ENCODE results near the gene MGAT5.

Gene MGAT5

DNA sequence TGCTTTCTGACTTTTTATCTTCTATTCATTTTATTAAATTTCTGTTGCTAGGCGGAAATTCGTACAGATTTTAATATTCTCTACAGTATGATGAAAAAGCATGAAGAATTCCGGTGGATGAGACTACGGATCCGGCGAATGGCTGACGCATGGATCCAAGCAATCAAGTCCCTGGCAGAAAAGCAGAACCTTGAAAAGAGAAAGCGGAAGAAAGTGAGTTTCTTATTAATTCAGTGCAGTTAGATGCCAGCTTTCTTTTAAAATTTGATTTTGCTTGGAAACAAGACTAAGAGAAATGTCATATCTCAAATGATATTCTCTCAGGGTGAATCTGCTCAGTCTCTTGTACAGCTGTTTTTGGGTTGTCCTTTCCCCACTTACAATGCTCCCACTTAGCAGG lies 84.3 kb downstream of the MGAT5 start:
- no peak for DNase-seq

GRCh38 chr2:134341476-134341875 lies 87.6 kb downstream of the MGAT5 start:
- DNase-seq = no peak

- DNase-seq = no peak
Observed at GRCh38 chr2:134344954-134345697, 91.3 kb downstream of the MGAT5 start.

GRCh38 chr2:134346141-134346540 lies 92.3 kb downstream of the MGAT5 start:
- no peak for DNase-seq

DNA sequence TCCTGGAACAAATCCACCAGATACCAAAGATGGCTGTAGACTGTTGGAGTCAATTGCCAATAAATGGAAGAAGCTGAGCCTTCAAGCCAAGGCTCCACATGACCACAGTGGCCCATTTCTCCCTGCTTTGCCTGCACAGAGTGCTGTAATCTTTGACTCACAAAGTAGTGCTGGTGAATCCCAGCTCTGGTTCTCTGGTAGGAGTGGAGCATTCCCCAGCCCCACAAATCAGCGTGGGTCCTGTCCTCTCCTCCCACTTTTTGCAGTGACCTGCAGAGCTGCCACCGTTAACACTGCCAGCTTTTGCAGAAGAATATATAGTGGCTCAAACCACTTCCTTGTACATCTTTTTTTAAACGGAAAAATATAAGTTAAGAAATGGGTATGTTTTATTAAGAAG lies 93.9 kb downstream of the MGAT5 start:
- no peak for DNase-seq

DNA sequence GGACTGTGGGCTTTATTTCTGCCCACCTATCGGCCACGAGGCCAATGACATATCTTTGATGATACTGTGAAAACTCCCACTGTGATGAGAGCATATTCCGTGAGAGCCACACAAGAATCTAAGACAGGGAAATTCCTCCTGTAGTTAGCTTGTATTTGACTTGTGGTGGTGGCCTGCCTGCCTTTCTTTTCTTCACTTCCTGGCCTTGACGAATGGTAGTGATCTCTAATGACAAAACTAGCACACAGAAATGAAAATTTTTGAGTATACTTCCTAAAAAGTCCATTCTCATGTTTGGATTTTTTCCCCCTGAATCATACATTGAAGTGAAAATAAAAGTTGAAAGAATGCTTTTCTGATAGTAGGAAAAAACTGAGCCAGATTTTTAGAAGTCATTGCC lies 94.4 kb downstream of the MGAT5 start:
- no peak for DNase-seq

DNA sequence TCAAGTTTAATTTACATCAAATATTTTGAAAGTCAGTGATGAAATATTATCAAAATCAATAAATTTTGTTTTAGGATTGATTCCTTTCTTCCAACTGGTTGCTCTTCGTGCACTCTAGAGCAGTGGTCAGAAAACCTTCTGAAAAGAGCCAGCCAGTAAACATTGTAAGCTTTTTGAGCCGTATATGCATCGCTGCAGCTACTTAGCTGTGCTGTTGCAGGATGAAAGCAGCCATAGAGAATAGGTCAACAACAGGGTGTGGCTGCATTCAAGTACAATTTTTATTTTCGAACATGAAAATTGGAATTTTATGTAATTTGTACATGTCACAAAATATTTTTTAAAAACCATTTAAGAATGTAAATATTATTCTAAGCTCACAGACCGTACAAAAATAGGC lies 94.9 kb downstream of the MGAT5 start:
- no peak for DNase-seq

DNA sequence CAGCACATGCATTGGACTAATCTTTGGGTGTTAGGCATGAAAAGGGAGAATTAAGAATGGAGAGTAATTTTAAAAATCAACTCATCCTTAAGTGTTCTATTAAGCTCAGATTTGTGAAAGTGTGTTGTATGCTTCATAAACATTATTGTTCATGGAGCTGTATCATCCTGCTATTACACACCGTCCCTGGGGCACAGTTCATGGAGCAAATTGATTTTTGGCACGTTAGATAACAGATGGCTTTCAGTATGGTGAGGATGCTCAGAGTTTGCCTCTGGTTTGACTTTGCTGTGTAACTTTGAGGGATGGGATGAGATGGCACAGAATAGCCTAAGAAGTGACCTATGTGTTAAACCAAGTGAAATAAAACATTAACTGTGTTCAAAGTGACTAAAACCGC lies 97.1 kb downstream of the MGAT5 start:
- DNase-seq = no peak

DNA sequence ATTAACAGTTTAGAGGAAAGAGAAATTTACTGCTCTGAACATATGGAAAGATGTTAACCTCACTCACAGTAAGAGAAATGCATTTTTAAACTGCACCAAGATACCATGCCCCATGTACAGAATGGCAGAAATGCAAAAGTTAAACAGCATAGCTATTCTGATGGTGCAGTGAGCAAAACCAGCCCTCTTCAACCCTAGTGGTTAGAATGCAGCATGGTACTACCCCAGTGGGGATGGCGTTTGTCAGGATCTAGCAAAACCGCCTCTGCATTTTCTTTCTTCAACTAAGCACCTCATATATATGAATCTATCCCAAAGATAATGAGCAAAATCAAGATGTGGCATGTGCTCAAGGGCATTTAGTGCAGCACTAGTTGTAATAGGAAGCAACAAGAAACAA lies 98.0 kb downstream of the MGAT5 start:
- no peak for DNase-seq

DNA sequence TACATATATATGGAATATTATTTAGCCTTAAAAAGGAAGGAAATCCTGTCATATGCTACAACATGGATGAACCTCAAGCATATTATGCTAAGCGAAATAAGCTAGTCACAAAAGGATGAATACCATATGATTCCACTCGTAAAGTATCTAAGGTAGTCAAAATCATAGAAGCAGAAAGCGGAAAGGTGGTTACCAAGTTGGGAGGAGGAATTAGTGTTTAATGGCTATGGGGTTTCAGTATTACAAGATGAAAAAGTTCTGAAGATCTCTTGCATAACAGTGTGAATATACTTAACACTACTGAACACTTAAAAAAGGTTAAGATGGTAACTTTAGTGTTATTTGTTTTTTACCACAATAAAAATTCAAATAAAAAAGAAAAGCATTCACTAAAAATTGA lies 99.0 kb downstream of the MGAT5 start:
- no peak for DNase-seq

DNA sequence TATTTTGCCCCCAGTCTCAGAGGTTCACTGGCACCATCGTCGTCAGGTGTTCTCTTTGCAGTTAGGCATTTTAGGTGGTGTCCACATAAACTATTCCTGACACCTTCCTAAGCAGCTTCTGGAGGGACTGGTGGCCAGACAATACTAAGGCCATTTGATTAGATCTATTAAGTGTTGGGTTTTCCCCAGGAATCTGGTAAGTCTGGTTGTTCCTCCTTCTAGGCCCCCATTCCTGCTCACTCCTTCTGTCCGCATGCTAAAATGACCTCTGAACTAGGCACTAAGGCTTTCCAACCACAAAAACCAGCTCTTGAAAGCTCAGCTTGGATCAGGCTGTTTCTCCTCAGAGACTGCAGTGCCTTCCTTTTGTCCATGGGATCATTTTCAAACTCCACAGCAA lies 100.7 kb downstream of the MGAT5 start:
- no peak for DNase-seq

GRCh38 chr2:134357814-134358213 lies 103.9 kb downstream of the MGAT5 start:
- DNase-seq = no peak

- peak; percentile 66 for DNase-seq
Observed at GRCh38 chr2:134359367-134360081, 105.7 kb downstream of the MGAT5 start.

DNA sequence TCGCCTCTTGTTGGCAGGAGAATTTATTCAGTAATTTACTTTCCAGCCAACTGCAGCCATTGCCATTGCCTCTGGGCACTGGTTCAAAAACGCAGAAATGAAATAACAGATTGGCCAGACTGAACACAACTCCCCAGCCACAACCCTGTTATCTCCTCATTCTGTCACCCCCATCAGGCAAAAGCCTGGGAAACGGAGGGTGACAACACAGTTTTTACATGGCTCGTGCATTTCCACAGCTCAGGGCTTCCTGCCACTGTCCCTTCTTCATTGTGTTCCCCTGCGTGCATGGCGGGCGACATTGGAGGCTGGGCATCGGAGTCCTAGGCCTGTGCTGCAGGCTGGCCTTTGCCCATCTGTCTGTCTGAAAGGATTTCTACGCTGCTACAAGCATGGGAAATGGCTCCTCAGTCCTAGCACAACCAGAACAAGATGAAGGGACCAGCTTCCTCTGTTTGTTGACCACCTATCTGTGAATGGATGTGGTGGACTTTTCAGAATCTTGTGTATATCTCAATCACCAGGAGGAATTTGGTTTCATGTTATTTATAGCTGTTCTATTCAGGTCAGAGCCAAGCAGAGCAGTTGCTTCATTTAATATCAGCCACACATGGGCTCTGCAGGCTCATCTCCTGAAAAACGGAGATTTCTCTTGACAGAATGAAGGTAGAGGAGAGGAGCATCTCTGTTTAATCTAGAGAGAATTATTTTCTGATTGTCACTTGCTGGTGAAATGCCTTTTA lies 107.0 kb downstream of the MGAT5 start:
- peak; percentile 60 for DNase-seq

- no peak for DNase-seq
Observed at GRCh38 chr2:134361648-134362047, 107.8 kb downstream of the MGAT5 start.

- no peak for DNase-seq
Observed at GRCh38 chr2:134362152-134362668, 108.3 kb downstream of the MGAT5 start.

DNA sequence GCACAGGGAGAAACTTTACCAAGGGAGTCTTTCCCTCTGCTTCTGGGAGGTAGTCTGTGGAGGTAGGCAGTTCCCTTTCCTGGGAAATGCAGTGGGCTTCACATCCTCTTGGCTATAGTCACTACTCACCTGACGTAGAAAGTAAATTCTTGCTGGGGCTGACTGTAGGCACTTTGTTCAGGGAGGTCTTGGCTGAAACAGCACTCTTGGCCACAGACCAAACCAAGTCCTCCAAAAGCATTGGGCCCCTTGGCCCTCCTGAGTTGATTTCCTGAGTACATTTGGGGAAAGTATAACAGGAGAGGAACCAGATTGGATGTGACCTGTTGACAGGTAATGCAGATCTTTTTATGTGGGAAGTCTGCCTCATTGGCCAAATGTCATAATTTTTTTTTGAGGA lies 108.9 kb downstream of the MGAT5 start:
- no peak for DNase-seq

DNA sequence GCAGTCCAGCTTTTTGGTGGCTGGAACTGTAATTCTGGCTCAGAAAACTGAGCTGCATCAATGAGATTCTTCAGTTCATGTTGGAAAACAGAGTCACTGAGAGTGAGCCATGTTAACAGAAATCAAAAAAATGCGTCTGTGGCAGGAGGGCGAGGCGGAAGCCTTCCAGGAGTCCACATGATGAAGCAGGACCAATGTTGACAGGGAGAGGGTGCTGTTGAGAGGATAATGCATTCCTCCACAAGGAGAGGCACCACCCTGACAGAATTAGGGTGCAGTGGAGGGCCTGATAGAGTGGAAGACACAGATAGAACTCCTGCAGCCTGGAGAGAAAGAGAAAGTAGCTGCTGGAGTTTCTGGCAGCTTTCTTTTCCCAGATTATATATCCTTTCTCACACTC lies 111.5 kb downstream of the MGAT5 start:
- DNase-seq = no peak

DNA sequence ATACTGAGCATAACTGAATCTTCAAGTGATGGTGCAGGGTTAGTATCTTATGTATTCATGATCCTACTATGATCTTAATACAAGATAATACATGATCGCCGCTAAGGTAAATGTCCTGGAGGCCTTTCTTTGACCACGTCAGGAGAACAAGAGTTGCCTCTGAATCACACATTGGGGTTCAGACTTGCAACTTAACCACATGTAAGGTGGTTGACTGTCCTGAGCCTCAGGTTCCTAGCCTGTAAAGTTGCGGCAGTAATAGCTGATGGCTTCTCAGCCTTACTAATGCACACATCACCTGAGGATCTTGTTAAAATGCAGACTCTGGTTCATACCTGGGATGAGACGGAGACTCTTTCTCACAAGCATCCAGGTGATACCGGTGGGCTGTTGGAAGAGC lies 112.5 kb downstream of the MGAT5 start:
- no peak for DNase-seq

- no peak for DNase-seq
Observed at GRCh38 chr2:134367213-134367612, 113.3 kb downstream of the MGAT5 start.

DNA sequence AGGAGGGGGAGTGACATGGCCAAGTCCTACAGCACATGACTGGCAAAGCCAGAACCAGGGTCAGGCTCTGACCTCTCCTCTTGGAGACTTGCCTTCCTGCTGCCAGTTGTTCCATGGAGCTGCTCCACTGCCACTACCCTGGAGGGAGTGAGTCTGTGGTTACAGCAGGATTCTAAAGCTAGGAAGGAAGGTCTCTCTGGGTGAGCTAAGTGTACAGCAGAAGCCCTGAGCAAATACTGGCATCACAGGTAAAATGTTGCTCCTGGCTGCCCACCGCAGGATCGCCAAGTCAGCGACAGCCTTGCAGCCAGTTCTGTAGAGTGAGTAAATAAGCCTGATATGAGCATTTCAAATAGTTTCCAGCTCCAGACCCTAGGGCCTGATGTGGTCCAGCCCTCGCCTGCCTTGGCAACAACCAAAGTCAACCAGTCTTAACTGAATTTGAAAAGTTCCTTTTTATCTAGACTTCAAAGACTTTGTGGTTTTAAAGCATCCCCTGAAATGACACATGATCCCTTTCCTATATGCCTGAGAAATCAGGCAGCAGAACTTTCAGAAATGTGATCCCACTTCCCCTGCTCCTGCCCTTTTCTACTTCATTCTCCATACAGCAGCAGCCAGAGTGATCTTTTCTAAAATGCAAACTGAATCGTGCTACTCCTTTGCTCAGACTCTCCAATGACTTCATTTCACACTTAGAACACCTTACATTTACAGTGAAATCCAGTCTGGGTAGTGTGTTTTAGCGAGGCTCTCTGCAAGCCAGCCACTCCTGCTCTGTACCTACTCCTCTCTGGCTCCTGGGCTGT lies 114.3 kb downstream of the MGAT5 start:
- no peak for DNase-seq

DNA sequence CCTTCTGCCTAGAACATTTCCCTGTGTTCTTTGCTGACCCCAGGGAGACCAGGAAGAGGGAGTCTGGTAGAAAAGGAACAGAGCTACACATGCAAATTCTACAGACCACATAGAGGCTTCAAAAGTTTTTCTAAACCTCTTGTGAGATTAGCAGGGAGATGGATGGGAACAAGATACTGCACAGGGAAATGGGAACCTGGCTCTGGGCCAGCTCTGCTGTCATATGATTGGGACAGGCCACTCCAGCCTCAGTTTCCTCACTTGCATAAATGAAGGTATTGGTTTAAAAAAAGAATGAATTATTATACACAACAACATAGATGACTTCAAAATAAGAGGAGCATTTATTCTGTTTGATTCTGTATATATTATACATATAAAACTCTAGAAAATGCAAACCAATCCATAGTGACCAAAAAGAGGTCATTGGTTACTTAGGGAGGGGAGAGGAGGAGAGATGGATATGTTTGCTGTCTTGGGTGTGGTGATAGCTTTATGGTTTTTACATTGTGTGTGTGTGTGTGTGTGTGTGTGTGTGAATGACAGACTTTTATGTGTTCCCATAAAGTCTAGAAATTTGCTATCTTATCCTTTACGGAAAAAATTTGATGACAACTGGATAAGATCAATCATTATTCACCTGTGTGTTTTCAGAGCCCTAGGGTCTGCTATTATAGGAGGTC lies 115.5 kb downstream of the MGAT5 start:
- DNase-seq = no peak

All from NCI-H1092 (cell line).